GM21367 (cell line): ENCODE data around the gene NOP9.

Source experiments
- ATAC-seq: cut with Tn5 transposase; IDR thresholded peaks from one replicate; pipeline ENCODE4 v1.9.1; 2021; ENCODE audit not compliant: unreplicated experiment

The NOP9 gene

GRCh38 chr14:24262821-24263733 lies 36.6 kb upstream of the NOP9 start, which contains the start of gene TGM1:
TSS of gene TGM1 (minus strand) at chr14:24263177. CDS start at chr14:24262352, 825 bp downstream.
- ATAC-seq = no peak

- no peak for ATAC-seq
These were observed 35.8 kb upstream of the NOP9 start for GRCh38 chr14:24263848-24264247.

GRCh38 chr14:24264298-24264697 lies 35.4 kb upstream of the NOP9 start:
- no peak for ATAC-seq

- ATAC-seq = no peak
These were observed 33.1 kb upstream of the NOP9 start for GRCh38 chr14:24266344-24267244.

- no peak for ATAC-seq
These were observed 32.1 kb upstream of the NOP9 start for GRCh38 chr14:24267516-24267915.

GRCh38 chr14:24268225-24268624 lies 31.4 kb upstream of the NOP9 start:
- ATAC-seq = no peak

- ATAC-seq = no peak
These were observed 30.3 kb upstream of the NOP9 start for GRCh38 chr14:24269368-24269767.

GRCh38 chr14:24269910-24270536 lies 29.6 kb upstream of the NOP9 start:
- ATAC-seq = no peak

- no peak for ATAC-seq
These were observed 29.0 kb upstream of the NOP9 start for GRCh38 chr14:24270537-24271133.

GRCh38 chr14:24271134-24271833 lies 28.4 kb upstream of the NOP9 start, which contains the start of gene RABGGTA:
TSS of gene RABGGTA (minus strand) at chr14:24271597. CDS start at chr14:24271115, 482 bp downstream.
- peak; percentile 77 for ATAC-seq

GRCh38 chr14:24271834-24272263 lies 27.8 kb upstream of the NOP9 start:
- no peak for ATAC-seq

GRCh38 chr14:24272467-24272866 lies 27.2 kb upstream of the NOP9 start:
- no peak for ATAC-seq

GRCh38 chr14:24273422-24273998 lies 26.1 kb upstream of the NOP9 start:
- no peak for ATAC-seq

GRCh38 chr14:24274101-24274543 lies 25.5 kb upstream of the NOP9 start:
- peak; percentile 41 for ATAC-seq

- ATAC-seq = no peak
These were observed 22.6 kb upstream of the NOP9 start for GRCh38 chr14:24277071-24277470.

GRCh38 chr14:24277606-24278321 lies 21.9 kb upstream of the NOP9 start:
- no peak for ATAC-seq

GRCh38 chr14:24278424-24278823 lies 21.2 kb upstream of the NOP9 start:
- ATAC-seq = no peak

- ATAC-seq = peak; percentile 48
These were observed 20.1 kb upstream of the NOP9 start for GRCh38 chr14:24279301-24280186.
